ENCODE data around the gene TCOF1. TPM values are rescaled to one million over a fixed set of nuclear protein-coding genes. Genes with fewer than 3 reads are reported as not detected.

TCOF1 gene
- total and polyA plus RNA-seq, 2 donors (not counting 1 experiment from before 2014, with no cell fraction given), result 30.9 to 62.4 TPM

GRCh38 chr5:150410524-150411244, 53.2 kb downstream of the TCOF1 start:
- H3K4me3 Mint-ChIP-seq, result peak overlapping the region; percentile 95
- H3K9ac ChIP-seq (ENCODE audit: low read length), result peak overlapping the region; percentile 100
- no peaks in the 10 kb centered on the region for H3K9me3 ChIP-seq (ENCODE audit: control extremely low read depth in 1 of 3, control insufficient read depth in 2 of 3, insufficient read depth in 1 of 3, low read length in 2 of 3)
- peaks cover 68% of the 10 kb centered on the region for H4K20me1 ChIP-seq (ENCODE audit: control insufficient read depth, insufficient read depth, low read length, poor library complexity, severe bottlenecking)
- H3K27me3 Mint-ChIP-seq, result no peaks in the 10 kb centered on the region
- intact Hi-C loops (cut with micrococcal nuclease), result loop anchor here (1.0 to 10.0 kb wide), 8 partner anchors 9 to 1362 kb away; partner anchors contain the start of genes G3BP1, RPS14, SLC26A2 and TCOF1
- H3K9me3 Mint-ChIP-seq (ENCODE audit: insufficient read depth), result no peaks in the 10 kb centered on the region
- TF ChIP-seq CTCF (IDR thresholded peaks at IDR 0.05), result no peak
- no peak for TF ChIP-seq EZH2 (IDR thresholded peaks at IDR 0.05; ENCODE audit: borderline replicate concordance, insufficient read depth, low read depth, low read length, poor library complexity, severe bottlenecking)
- no peaks in the 10 kb centered on the region for H3K27me3 ChIP-seq (replicated peaks in 1 of 4; ENCODE audit: control extremely low read depth in 1 of 4, control insufficient read depth in 3 of 4, insufficient read depth in 4 of 4, low read length in 3 of 4)
- H3K4me1 ChIP-seq (ENCODE audit: control insufficient read depth in 2 of 2, insufficient read depth in 2 of 2, low read length in 2 of 2), result peaks cover 57 to 65% of the 10 kb centered on the region in 2 donors
- peak overlapping the region; percentile 99 to 100 for H3K27ac ChIP-seq (ENCODE audit: low read length in 2 of 2)
- ChIA-PET CTCF (interaction anchor here (0.6 to 5.3 kb wide), 13 partner anchors 8 to 769 kb away, joined by 3 to 111 read pairs (median 4); partner anchors contain the start of gene RPS14), POLR2A (interaction anchor here (0.6 to 9.6 kb wide), 11 partner anchors 11 to 842 kb away, joined by 3 to 387 read pairs (median 4); partner anchors contain the start of genes GM2A, RPS14 and SMIM3)
- H3K4me1 Mint-ChIP-seq, result peaks cover 67% of the 10 kb centered on the region
- DNase-seq (peak; percentile 94), ATAC-seq (ENCODE audit: low read depth) (peak; percentile 32)
- H3K36me3 ChIP-seq (replicated peaks in 1 of 2; ENCODE audit: control extremely low read depth in 1 of 2, control insufficient read depth in 1 of 2, extremely low read depth in 1 of 2, insufficient read depth in 2 of 2, low read length in 1 of 2), result peaks cover 7 to 67% of the 10 kb centered on the region in 2 experiments
- peak overlapping the region; percentile 99 for H3K27ac Mint-ChIP-seq
- H3K4me3 ChIP-seq (ENCODE audit: control extremely low read depth in 1 of 5, extremely low read depth in 1 of 5, insufficient read depth in 1 of 5, low read depth in 2 of 5, low read length in 4 of 5), result peak overlapping the region; percentile 78 to 100 (median 94)
- H2AFZ ChIP-seq (ENCODE audit: insufficient read depth, low read depth, low read length, poor library complexity, severe bottlenecking), result no peak overlapping the region
- H3K79me2 ChIP-seq (ENCODE audit: control insufficient read depth, insufficient read depth, low read length), result peaks cover 85% of the 10 kb centered on the region
- peak overlapping the region; percentile 96 for H3K4me2 ChIP-seq (replicated peaks; ENCODE audit: low read depth, low read length, poor library complexity, severe bottlenecking)
- 0% methylated on average over 2 of the region's 4 CpGs for WGBS (ENCODE audit: insufficient coverage)
